Measurements from ENCODE around the gene THTPA.

GRCh38 chr14:23561259-23561658, 5.2 kb downstream of the THTPA start:
- TF ChIP-seq, protein P1, sequence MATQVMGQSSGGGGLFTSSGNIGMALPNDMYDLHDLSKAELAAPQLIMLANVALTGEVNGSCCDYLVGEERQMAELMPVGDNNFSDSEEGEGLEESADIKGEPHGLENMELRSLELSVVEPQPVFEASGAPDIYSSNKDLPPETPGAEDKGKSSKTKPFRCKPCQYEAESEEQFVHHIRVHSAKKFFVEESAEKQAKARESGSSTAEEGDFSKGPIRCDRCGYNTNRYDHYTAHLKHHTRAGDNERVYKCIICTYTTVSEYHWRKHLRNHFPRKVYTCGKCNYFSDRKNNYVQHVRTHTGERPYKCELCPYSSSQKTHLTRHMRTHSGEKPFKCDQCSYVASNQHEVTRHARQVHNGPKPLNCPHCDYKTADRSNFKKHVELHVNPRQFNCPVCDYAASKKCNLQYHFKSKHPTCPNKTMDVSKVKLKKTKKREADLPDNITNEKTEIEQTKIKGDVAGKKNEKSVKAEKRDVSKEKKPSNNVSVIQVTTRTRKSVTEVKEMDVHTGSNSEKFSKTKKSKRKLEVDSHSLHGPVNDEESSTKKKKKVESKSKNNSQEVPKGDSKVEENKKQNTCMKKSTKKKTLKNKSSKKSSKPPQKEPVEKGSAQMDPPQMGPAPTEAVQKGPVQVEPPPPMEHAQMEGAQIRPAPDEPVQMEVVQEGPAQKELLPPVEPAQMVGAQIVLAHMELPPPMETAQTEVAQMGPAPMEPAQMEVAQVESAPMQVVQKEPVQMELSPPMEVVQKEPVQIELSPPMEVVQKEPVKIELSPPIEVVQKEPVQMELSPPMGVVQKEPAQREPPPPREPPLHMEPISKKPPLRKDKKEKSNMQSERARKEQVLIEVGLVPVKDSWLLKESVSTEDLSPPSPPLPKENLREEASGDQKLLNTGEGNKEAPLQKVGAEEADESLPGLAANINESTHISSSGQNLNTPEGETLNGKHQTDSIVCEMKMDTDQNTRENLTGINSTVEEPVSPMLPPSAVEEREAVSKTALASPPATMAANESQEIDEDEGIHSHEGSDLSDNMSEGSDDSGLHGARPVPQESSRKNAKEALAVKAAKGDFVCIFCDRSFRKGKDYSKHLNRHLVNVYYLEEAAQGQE (IDR thresholded peaks at IDR 0.05; ENCODE audit: insufficient read depth in 1 of 2, low read depth in 2 of 2, low read length in 2 of 2): no peak
- no peak for TF ChIP-seq POLR2AphosphoS5 (IDR thresholded peaks at IDR 0.05; ENCODE audit: low read depth, low read length)
- TF ChIP-seq TAF1 (IDR thresholded peaks at IDR 0.05; ENCODE audit: borderline replicate concordance, insufficient read depth, low read length): no peak
- no peak for TF ChIP-seq FOXP2 (optimal IDR thresholded peaks at IDR 0.05; ENCODE audit: borderline replicate concordance, extremely low read depth, extremely low read length, insufficient read depth)
- no peak for TF ChIP-seq SIN3A (IDR thresholded peaks at IDR 0.05; ENCODE audit: borderline replicate concordance, insufficient read depth, low read length)

Measured in PFSK-1 (cell line).